NCI-H2196 treated with DMSO at 0.1 percent for 48 hours (cell line): Measurements from ENCODE around the gene TMEM131.
"Not testable (repeated sequence)": the region's sequence is repeated elsewhere in the genome, so short reads cannot be mapped to it uniquely, and the experiment has no call there.

Experiments
- DNase-seq: peaks from one replicate; lab custom pipeline; 2025; ENCODE audit not compliant: unreplicated experiment; lab: John Stamatoyannopoulos, UW

TMEM131 gene

DNA sequence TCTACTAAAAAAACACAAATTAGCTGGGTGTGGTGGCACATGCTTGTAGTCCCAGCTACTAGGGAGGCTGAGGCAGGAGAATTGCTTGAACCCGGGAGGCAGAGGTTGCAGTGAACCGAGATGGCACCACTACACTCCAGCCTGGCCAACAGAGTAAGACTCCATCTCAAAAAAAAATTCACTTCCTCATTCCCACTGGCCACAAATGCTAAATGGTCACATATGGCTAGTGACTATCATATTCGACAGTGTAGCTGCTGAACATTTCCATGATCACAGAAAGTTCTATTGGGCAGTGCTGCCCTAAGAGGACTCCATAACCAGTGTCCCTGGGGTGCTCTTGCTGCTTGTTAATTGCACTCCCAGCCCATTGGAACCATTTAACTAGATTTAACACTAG lies 26.3 kb upstream of the TMEM131 start:
- not testable (repeated sequence) for DNase-seq

- DNase-seq: no peak
Measured at GRCh38 chr2:98020992-98021713, 25.4 kb upstream of the TMEM131 start.

DNA sequence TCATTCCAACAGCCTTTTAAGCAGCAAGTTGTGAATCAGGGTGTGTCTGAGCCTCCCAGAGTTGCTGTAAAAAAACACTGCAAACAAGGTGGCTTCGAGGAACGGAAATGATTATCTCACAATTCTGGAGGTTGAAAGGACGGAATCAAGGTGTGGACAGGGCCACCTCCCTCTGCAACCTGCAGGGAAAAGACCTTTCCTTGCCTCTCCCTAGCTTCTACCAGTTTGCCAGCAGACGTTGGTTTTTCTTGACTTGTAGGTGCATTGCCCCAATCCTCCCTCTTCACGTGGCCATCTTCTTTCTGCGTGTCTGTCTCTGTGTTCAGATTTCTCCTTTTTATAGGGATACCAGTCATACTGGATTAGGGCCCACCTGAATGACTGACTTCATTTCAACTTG lies 24.8 kb upstream of the TMEM131 start:
- no peak for DNase-seq

DNA sequence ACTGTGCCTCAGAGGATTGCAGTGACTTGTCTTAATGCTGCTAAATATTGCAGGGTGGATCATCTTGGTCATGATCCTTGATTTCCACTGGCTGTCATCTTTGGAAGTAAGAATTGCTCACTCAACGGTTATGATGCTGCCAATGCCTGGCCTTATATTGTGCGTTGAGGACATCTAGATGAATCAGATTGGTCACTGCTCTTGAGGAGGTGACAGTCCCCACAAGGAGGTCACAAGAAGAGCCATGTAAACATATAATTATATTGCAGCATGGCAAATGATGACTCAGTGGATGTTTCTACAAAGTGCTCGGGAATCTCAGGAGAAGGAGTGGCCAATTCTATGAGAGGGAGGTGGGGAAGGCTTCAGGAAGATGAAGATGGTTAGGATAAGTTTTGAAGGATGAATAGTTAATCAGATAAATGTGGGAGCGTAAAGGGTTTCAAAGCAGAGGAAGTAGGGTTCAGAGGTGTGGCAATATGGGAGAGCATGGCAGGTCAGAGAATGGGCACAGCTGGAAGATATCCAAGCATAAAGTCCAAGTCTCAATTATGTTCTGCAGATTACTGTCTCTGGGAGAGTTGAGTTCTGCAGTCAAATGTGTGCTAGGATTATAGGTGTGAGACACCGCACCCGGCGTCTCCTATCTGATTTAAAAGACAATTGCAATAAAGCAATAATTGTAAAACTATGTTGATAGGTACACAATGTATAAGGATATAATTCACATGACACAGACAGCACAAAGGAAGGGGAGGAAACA lies 21.3 kb upstream of the TMEM131 start:
- DNase-seq: no peak

- no peak for DNase-seq
Measured at GRCh38 chr2:98015671-98016070, 19.9 kb upstream of the TMEM131 start.

GRCh38 chr2:98014379-98014778 lies 18.6 kb upstream of the TMEM131 start:
- no peak for DNase-seq

DNA sequence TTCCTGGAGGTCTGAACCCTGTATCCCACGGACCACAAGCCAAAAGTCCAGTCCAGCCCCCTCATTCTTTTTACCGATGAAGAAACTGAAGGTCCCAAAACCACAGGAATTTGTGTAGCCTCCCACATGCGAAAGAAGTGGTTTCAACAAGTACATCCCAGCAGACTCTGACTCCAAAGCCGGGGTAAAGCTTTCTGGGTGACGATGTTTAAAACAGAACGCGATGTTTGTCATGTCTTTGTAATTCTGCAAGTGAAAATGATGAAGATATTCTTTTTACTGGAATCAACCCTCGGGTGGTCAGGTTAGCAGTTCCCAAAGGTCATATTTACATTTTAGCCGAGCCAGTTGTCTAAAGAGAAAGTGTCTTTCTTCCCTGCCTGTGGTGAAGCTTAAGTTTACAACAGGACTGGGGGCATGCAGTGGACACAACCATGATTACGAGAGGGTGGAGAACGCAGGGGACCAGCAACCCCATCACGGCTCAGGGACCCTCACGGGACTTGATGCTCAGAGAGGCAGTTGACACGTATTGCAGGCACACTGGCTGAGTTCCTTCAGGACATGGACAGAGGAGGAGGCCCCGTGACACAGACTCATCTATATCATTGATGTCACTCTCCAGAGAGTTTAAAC lies 17.8 kb upstream of the TMEM131 start:
- no peak for DNase-seq

- no peak for DNase-seq
Measured at GRCh38 chr2:98012561-98012991, 16.8 kb upstream of the TMEM131 start.

- DNase-seq: no peak
Measured at GRCh38 chr2:98009887-98010760, 14.4 kb upstream of the TMEM131 start.

- DNase-seq: no peak
Measured at GRCh38 chr2:98008415-98008814, 12.7 kb upstream of the TMEM131 start.

- no peak for DNase-seq
Measured at GRCh38 chr2:98006378-98006777, 10.6 kb upstream of the TMEM131 start.

GRCh38 chr2:98004613-98005012 lies 8.9 kb upstream of the TMEM131 start:
- DNase-seq: no peak

DNA sequence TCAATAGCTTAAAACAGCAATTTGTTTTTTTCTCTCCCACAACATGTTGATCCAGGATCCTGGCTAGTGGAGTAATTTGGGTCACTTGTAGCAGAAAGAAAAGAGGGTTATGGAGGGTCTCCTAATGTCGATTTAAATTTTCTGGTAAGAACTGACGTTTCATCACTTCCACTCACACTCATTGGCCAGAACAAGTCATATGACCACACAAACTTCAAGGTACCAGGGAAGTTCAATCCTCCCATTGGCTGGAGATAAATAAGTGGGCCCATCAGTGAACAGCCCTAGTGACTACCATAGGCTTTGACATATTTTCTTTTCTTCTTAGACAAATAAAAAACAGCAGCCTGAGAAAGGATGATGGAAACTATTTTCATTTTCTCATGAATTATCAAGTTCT lies 8.3 kb upstream of the TMEM131 start:
- no peak for DNase-seq

- no peak for DNase-seq
Measured at GRCh38 chr2:97999536-97999935, 3.8 kb upstream of the TMEM131 start.

GRCh38 chr2:97998431-97999005 lies 2.8 kb upstream of the TMEM131 start:
- peak; percentile 15 for DNase-seq

GRCh38 chr2:97997784-97998392 lies 2.1 kb upstream of the TMEM131 start:
- peak; percentile 90 for DNase-seq

GRCh38 chr2:97996679-97997078 lies 931 bp upstream of the TMEM131 start:
- DNase-seq: no peak

- no peak for DNase-seq
Measured at GRCh38 chr2:97995026-97995733, 568 bp downstream of the TMEM131 start.

DNA sequence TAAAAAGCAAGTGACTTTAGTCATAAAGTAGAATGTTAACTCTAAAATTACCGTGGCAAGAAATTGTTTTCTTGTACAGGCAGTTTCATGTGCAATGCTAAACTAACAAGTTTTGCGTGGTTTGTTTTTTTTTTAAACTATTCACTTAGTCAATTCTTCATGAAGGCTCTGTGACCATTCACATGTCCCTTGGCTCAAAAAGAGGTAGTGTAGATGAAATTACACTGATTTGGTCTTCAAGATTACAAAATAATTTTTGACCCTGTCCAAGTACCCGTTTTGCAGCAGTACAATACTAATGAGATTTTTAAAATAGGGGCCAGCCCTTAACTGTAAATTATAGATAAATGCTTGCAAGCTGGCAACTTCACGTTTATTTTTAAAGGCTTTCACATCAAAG lies 1.3 kb downstream of the TMEM131 start:
- DNase-seq: no peak

DNA sequence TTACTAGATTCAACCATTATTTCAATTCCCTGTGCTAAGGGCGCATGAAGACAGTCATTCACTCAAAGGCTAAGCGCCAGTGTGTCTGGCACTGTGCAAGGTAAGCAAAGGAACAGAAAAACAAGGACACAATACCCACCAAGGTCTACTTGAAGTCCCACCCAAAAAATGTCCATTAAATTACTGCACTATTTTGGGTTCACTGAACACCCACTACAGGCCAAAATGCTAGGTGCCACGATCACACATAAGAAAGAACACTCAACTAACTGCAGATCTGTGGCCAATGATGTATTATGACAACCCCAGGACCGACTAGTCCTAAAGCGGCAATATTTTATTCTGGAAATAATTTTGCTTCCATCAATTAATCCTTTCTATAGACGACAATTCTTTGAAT lies 1.8 kb downstream of the TMEM131 start:
- no peak for DNase-seq
